ENCODE results near the gene SEC31A.
"Not testable (repeated sequence)": the region's sequence is repeated elsewhere in the genome, so short reads cannot be mapped to it uniquely, and the experiment has no call there.

Gene SEC31A

GRCh38 chr4:82919386-82919785 is 28.4 kb upstream of the SEC31A start:
- H3K27me3 ChIP-seq (ENCODE audit: insufficient read depth, insufficient read length) = no peaks in the 10 kb centered on the region
- H3K4me1 ChIP-seq (ENCODE audit: insufficient read depth, insufficient read length) = no peaks in the 10 kb centered on the region
- no peaks in the 10 kb centered on the region for H3K9me3 ChIP-seq (ENCODE audit: insufficient read depth, low read length)
- DNase-seq (ENCODE audit: low read depth, low spot score) = no peak
- TF ChIP-seq ZNF274 (IDR thresholded peaks at IDR 0.05; ENCODE audit: low read depth, low read length) (no peak), YY1 (IDR thresholded peaks at IDR 0.05; ENCODE audit: insufficient read depth, insufficient read length) (no peak), SUZ12 (IDR thresholded peaks at IDR 0.05; ENCODE audit: extremely low read depth, insufficient read depth, insufficient read length) (no peak)
- H3K9ac ChIP-seq (ENCODE audit: insufficient read length, low read depth) = no peak overlapping the region
- no peak overlapping the region for H3K4me3 ChIP-seq (ENCODE audit: insufficient read length, low read depth)
- peaks cover 15% of the 10 kb centered on the region for H3K36me3 ChIP-seq (ENCODE audit: insufficient read depth, insufficient read length, low read length)

GRCh38 chr4:82918091-82918490 is 27.1 kb upstream of the SEC31A start:
- no peaks in the 10 kb centered on the region for H3K9me3 ChIP-seq (ENCODE audit: insufficient read depth, low read length)
- DNase-seq (ENCODE audit: low read depth, low spot score) = no peak
- H3K4me1 ChIP-seq (ENCODE audit: insufficient read depth, insufficient read length) = no peaks in the 10 kb centered on the region
- H3K9ac ChIP-seq (ENCODE audit: insufficient read length, low read depth) = no peak overlapping the region
- H3K4me3 ChIP-seq (ENCODE audit: insufficient read length, low read depth) = no peak overlapping the region
- H3K27me3 ChIP-seq (ENCODE audit: insufficient read depth, insufficient read length) = no peaks in the 10 kb centered on the region
- H3K36me3 ChIP-seq (ENCODE audit: insufficient read depth, insufficient read length, low read length) = peaks cover 15% of the 10 kb centered on the region
- TF ChIP-seq SUZ12 (IDR thresholded peaks at IDR 0.05; ENCODE audit: extremely low read depth, insufficient read depth, insufficient read length) = no peak
- TF ChIP-seq YY1 (IDR thresholded peaks at IDR 0.05; ENCODE audit: insufficient read depth, insufficient read length) = no peak
- TF ChIP-seq ZNF274 (IDR thresholded peaks at IDR 0.05; ENCODE audit: low read depth, low read length) = no peak

GRCh38 chr4:82913968-82914367 is 23.0 kb upstream of the SEC31A start:
- H3K4me3 ChIP-seq (ENCODE audit: insufficient read length, low read depth); H3K4me1 ChIP-seq (ENCODE audit: insufficient read depth, insufficient read length); H3K9me3 ChIP-seq (ENCODE audit: insufficient read depth, low read length); H3K9ac ChIP-seq (ENCODE audit: insufficient read length, low read depth); H3K27me3 ChIP-seq (ENCODE audit: insufficient read depth, insufficient read length); DNase-seq (ENCODE audit: low read depth, low spot score): not testable (repeated sequence)
- H3K36me3 ChIP-seq (ENCODE audit: insufficient read depth, insufficient read length, low read length) = peaks cover 21% of the 10 kb centered on the region

- Histone ChIP-seq H3K9me3 (ENCODE audit: insufficient read depth, low read length) (no peaks in the 10 kb centered on the region), H3K9ac (ENCODE audit: insufficient read length, low read depth) (no peak overlapping the region), H3K4me3 (ENCODE audit: insufficient read length, low read depth) (no peak overlapping the region), H3K4me1 (ENCODE audit: insufficient read depth, insufficient read length) (no peaks in the 10 kb centered on the region), H3K27me3 (ENCODE audit: insufficient read depth, insufficient read length) (no peaks in the 10 kb centered on the region), H3K36me3 (ENCODE audit: insufficient read depth, insufficient read length, low read length) (peaks cover 22% of the 10 kb centered on the region)
- TF ChIP-seq ZNF274 (IDR thresholded peaks at IDR 0.05; ENCODE audit: low read depth, low read length) (no peak), SUZ12 (IDR thresholded peaks at IDR 0.05; ENCODE audit: extremely low read depth, insufficient read depth, insufficient read length) (no peak), YY1 (IDR thresholded peaks at IDR 0.05; ENCODE audit: insufficient read depth, insufficient read length) (no peak)
- DNase-seq (ENCODE audit: low read depth, low spot score) = no peak
Observed at GRCh38 chr4:82913305-82913704, 22.4 kb upstream of the SEC31A start.

- DNase-seq (ENCODE audit: low read depth, low spot score) = no peak
- no peak overlapping the region for H3K9ac ChIP-seq (ENCODE audit: insufficient read length, low read depth)
- H3K9me3 ChIP-seq (ENCODE audit: insufficient read depth, low read length) = no peaks in the 10 kb centered on the region
- H3K4me1 ChIP-seq (ENCODE audit: insufficient read depth, insufficient read length) = no peaks in the 10 kb centered on the region
- H3K4me3 ChIP-seq (ENCODE audit: insufficient read length, low read depth) = no peak overlapping the region
- peaks cover 33% of the 10 kb centered on the region for H3K36me3 ChIP-seq (ENCODE audit: insufficient read depth, insufficient read length, low read length)
- H3K27me3 ChIP-seq (ENCODE audit: insufficient read depth, insufficient read length) = no peaks in the 10 kb centered on the region
- TF ChIP-seq SUZ12 (IDR thresholded peaks at IDR 0.05; ENCODE audit: extremely low read depth, insufficient read depth, insufficient read length) (no peak), ZNF274 (IDR thresholded peaks at IDR 0.05; ENCODE audit: low read depth, low read length) (no peak), YY1 (IDR thresholded peaks at IDR 0.05; ENCODE audit: insufficient read depth, insufficient read length) (no peak)
Observed at GRCh38 chr4:82909326-82909725, 18.4 kb upstream of the SEC31A start.

GRCh38 chr4:82906469-82906868 is 15.5 kb upstream of the SEC31A start:
- Histone ChIP-seq H3K27me3 (ENCODE audit: insufficient read depth, insufficient read length) (no peaks in the 10 kb centered on the region), H3K4me1 (ENCODE audit: insufficient read depth, insufficient read length) (no peaks in the 10 kb centered on the region), H3K36me3 (ENCODE audit: insufficient read depth, insufficient read length, low read length) (peaks cover 37% of the 10 kb centered on the region), H3K9me3 (ENCODE audit: insufficient read depth, low read length) (no peaks in the 10 kb centered on the region), H3K4me3 (ENCODE audit: insufficient read length, low read depth) (no peak overlapping the region), H3K9ac (ENCODE audit: insufficient read length, low read depth) (no peak overlapping the region)
- TF ChIP-seq ZNF274 (IDR thresholded peaks at IDR 0.05; ENCODE audit: low read depth, low read length) (no peak), SUZ12 (IDR thresholded peaks at IDR 0.05; ENCODE audit: extremely low read depth, insufficient read depth, insufficient read length) (no peak), YY1 (IDR thresholded peaks at IDR 0.05; ENCODE audit: insufficient read depth, insufficient read length) (no peak)
- DNase-seq (ENCODE audit: low read depth, low spot score) = no peak

- no peaks in the 10 kb centered on the region for H3K27me3 ChIP-seq (ENCODE audit: insufficient read depth, insufficient read length)
- no peak overlapping the region for H3K4me3 ChIP-seq (ENCODE audit: insufficient read length, low read depth)
- H3K36me3 ChIP-seq (ENCODE audit: insufficient read depth, insufficient read length, low read length) = peaks cover 31% of the 10 kb centered on the region
- DNase-seq (ENCODE audit: low read depth, low spot score) = no peak
- no peaks in the 10 kb centered on the region for H3K9me3 ChIP-seq (ENCODE audit: insufficient read depth, low read length)
- no peak overlapping the region for H3K9ac ChIP-seq (ENCODE audit: insufficient read length, low read depth)
- H3K4me1 ChIP-seq (ENCODE audit: insufficient read depth, insufficient read length) = no peaks in the 10 kb centered on the region
- TF ChIP-seq ZNF274 (IDR thresholded peaks at IDR 0.05; ENCODE audit: low read depth, low read length) (no peak), YY1 (IDR thresholded peaks at IDR 0.05; ENCODE audit: insufficient read depth, insufficient read length) (no peak), SUZ12 (IDR thresholded peaks at IDR 0.05; ENCODE audit: extremely low read depth, insufficient read depth, insufficient read length) (no peak)
Observed at GRCh38 chr4:82905205-82905604, 14.3 kb upstream of the SEC31A start.

GRCh38 chr4:82903737-82904136 is 12.8 kb upstream of the SEC31A start:
- no peaks in the 10 kb centered on the region for H3K4me1 ChIP-seq (ENCODE audit: insufficient read depth, insufficient read length)
- no peaks in the 10 kb centered on the region for H3K9me3 ChIP-seq (ENCODE audit: insufficient read depth, low read length)
- no peaks in the 10 kb centered on the region for H3K27me3 ChIP-seq (ENCODE audit: insufficient read depth, insufficient read length)
- H3K9ac ChIP-seq (ENCODE audit: insufficient read length, low read depth) = no peak overlapping the region
- no peak for TF ChIP-seq SUZ12 (IDR thresholded peaks at IDR 0.05; ENCODE audit: extremely low read depth, insufficient read depth, insufficient read length)
- TF ChIP-seq YY1 (IDR thresholded peaks at IDR 0.05; ENCODE audit: insufficient read depth, insufficient read length) = no peak
- no peak for TF ChIP-seq ZNF274 (IDR thresholded peaks at IDR 0.05; ENCODE audit: low read depth, low read length)
- H3K36me3 ChIP-seq (ENCODE audit: insufficient read depth, insufficient read length, low read length) = peaks cover 38% of the 10 kb centered on the region
- H3K4me3 ChIP-seq (ENCODE audit: insufficient read length, low read depth) = no peak overlapping the region
- no peak for DNase-seq (ENCODE audit: low read depth, low spot score)

Data from NT2/D1 (cell line).